Posterior cingulate gyrus (tissue), 11 donors: ENCODE results near the gene TMEFF2.

Experiments
- DNase-seq, 10 donors: peaks; one replicate each; pipeline versions ENCODE4 v3.0.0 to v3.0.0-alpha.2; 2020 to 2021; ENCODE audit warnings: mixed read lengths in 3 of 10
- intact Hi-C: fragments of 100-400 bp; cut with DNase I; formaldehyde crosslinking; loops from one replicate; pipeline ENCODE4 v1.15.1; 2023

TMEFF2 gene

GRCh38 chr2:192073878-192074277 is 120.9 kb downstream of the TMEFF2 start:
- intact Hi-C loops, result no loop called here
- DNase-seq, result no peak

DNA sequence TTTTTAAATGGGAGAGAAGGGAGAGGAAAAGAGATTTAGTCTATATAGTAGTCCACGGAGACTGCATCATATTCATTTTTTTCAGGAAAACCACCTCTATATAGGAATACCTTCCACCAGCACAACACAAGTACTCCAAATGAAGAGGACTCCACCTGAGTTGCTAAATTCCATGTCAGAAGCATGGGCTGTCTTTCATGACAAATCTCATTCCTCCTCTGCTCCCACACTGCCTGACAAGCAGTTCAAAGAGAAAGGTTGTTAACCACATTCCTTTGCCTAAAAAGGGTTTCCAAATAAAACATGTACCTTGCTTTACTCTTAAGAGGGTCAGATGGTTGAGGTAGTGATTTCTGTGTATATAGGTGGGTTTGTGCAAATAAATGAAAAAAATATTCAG is 122.0 kb downstream of the TMEFF2 start:
- intact Hi-C loops, result no loop called here
- DNase-seq, result no peak

DNA sequence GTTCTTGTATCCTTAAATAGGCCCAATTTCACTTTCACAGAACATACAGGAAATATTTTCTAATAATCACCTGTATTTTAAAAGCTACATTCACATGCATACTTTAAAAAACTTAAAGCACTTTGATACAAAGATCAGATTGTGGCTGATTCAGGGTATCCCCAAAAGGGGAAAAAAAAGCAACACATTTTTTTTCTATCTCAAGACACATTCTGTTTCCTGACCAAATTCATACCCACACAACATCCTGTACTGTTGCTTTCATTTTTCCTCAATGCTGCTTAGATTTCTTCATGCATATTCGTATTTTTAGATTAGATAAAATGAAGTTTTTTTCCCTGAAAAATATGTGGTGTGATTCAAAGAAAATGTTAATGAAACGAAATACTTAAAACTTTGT is 122.5 kb downstream of the TMEFF2 start:
- no peak for DNase-seq
- intact Hi-C loops, result no loop called here

- DNase-seq, result no peak
- intact Hi-C loops, result no loop called here
Measured at GRCh38 chr2:192070099-192070498, 124.6 kb downstream of the TMEFF2 start.

DNA sequence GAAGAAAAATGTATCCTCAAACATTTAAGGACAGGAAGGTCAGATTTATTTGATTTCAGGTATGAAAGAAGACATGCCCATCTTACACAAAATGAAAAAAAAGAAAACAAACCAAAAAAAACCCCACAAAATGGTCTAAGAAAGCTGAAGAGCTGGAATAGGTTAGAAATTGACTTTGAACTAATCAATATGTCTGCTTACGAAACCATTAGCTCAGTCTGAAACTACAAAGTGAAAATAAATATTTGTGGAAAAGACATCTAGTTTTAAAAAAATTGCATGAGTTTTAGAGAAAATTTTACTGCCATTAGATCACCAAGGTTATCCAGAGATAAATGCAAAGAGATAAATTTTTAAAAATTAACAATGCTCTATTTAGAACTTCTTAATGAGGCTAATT is 125.3 kb downstream of the TMEFF2 start:
- DNase-seq, result no peak
- intact Hi-C loops, result no loop called here

DNA sequence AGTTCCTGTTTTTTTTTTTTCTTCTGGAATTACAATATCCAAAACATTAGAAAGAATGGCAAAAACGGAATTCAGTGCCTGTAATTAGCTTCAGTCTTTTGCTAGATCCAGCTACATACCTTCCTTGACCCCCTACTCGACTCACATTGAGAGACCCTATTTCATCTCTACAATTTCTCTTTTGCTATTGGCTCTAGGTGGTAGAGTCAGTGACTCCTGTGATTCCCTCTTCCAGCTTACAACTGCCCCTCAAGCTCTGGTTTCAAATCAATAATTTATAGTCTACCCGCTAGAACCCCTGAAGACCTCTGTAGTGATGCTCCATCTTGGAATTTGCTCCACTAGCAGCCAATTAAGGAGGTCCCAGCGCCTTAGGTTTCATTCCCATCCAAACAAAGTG is 125.8 kb downstream of the TMEFF2 start:
- no peak for DNase-seq
- intact Hi-C loops, result no loop called here

DNA sequence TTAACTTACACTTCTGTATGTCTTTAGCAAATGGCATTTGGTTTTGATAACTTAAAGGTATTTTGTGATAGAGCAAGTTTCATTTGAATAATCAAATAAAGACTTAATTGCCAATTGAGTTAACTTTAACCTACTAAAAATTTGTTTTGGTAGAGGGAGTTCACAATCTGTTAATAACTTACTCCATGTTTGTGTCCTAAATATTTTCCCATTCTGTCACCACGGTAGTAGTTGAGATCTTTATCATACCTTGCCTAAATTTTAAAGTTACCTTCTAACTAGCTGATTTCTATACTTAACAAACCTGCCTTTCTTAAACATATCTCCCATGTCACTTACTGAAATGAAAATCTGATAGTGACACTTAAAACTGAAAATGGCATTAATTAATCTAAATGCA is 127.1 kb downstream of the TMEFF2 start:
- no peak for DNase-seq
- intact Hi-C loops, result no loop called here

DNA sequence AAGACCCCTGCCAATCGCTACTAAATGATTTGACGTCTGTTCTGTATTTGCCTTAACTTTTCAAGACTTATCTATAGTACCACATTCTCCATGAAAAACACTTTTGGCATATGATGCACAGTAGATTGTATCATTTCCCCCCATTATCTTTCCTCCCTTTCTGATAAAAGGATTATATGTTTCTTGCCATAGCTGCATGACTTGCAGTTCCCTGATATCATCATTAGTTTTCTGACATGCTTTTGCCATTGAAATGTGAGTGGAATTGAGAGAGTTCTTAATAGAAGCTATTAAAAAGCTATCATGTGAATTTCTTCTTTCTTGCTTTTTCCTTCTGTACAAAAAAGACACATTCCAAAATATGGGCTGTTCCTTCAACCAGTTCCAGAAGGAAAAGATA is 130.3 kb downstream of the TMEFF2 start:
- intact Hi-C loops, result no loop called here
- no peak for DNase-seq

GRCh38 chr2:192060161-192060560 is 134.6 kb downstream of the TMEFF2 start:
- no peak for DNase-seq
- intact Hi-C loops, result no loop called here

GRCh38 chr2:192059266-192059665 is 135.5 kb downstream of the TMEFF2 start:
- intact Hi-C loops, result no loop called here
- DNase-seq, result no peak

GRCh38 chr2:192053921-192054320 is 140.8 kb downstream of the TMEFF2 start:
- DNase-seq, result no peak
- intact Hi-C loops, result no loop called here

DNA sequence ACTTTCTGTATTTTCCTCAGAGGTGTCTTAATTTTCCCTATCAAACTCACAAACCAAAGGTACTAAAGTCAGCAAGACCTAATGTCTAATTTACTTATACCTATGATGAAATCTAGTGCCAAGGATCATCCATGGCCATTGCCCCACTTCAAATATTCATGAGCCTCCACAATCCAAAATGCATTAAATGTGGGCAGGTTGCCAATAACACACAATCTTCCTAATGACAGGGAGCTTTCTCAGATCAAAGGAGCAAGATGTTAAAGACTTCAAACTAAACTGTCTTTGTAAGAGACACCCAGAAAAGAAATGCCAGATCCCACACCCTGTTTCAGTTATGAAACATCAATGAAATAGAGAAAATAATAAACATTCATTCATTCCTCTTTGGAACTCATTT is 143.2 kb downstream of the TMEFF2 start:
- no peak for DNase-seq
- intact Hi-C loops, result no loop called here

DNA sequence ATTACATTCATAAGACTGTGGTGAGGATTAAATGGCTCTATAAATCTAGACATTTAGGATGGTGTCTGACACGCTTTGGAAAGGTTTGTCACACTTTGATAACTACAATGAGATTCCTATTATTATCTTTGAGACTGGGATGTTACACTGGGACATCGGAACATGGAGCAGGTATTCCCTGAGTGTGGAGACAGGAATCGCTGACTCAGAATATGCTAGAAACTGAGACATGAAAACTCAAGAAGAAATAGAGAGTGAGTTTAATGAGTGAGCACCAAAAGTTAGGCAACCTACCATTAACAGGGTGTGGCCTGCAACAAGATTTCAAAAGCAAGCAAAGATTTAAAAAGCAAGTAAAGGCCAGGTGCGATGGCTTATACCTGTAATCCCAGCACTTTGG is 145.4 kb downstream of the TMEFF2 start:
- no peak for DNase-seq
- intact Hi-C loops, result no loop called here

GRCh38 chr2:192047315-192048107 is 147.2 kb downstream of the TMEFF2 start:
- intact Hi-C loops, result no loop called here
- DNase-seq, result no peak

DNA sequence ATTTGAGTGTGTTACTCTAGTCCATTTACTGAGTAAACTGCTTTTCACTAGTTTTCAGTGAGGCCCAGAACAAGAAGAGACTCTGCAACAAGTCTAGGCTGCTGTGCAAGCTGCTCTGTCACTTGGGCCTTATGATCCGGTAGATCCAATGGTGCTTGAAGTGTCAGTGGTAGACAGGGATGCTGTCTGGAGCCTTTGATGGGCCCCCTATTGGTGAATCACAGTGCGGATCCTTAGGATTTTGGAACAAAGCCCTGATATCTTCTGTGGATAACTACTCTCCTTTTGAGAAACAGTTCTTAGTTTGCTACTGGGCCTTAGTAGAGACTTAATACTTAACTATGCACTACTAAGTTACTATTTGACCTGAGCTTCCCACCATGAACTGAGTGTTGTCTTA is 150.2 kb downstream of the TMEFF2 start:
- intact Hi-C loops, result no loop called here
- DNase-seq, result no peak

DNA sequence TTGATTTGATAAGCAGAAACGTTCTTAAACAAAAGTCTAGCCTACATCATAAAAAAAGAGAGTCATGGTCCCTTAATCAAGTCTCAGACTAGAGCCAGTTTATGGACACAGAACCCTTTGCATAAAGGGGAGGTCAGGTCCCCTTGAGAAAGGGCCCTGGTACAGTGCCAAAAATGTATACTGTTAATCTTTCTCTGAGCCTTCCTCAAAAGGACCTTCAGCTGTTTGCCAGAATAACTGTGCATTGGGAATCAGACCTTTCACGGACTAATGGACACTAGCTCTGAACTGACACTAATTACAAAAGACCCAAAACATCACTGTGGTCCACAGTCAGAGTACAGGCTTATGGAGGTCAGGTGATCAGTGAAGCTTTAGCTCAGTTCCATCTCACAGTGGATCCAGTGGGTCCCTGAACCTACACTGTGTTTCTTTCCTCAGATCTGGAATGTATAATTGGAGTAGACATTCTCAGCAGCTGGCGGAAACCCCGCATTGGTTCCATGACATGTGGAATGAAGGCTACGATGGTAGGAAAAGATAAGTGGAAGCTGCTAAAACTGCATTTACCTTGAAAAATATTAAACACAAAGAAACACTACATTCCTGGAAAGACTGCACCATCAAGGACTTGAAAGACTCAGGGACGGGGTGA is 151.4 kb downstream of the TMEFF2 start:
- DNase-seq, result no peak

DNA sequence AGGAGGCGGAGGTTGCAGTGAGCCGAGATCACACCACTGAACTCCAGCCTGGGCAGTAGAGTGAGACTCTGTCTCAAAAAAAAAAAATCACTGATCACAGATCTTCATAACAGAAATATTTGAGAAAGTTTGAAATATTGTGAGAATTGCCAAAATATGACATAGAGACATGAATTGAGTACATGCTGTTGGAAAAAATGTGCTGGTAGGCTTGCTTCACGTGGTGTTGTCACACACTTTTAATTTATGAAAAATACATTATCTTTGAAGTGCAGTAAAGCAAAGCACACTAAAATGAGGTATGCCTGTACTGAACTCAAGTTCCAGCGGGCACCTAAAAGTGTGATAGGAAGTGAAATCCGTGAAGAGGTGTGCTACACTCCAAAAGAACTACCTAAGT is 152.6 kb downstream of the TMEFF2 start:
- intact Hi-C loops, result no loop called here
- DNase-seq, result no peak

More for the DNA sequence above, 151.4 kb downstream of the TMEFF2 start:
- intact Hi-C loops, result no loop called here

GRCh38 chr2:192038110-192038509 is 156.6 kb downstream of the TMEFF2 start:
- DNase-seq, result no peak
- intact Hi-C loops, result no loop called here

GRCh38 chr2:192035731-192036442 is 158.8 kb downstream of the TMEFF2 start:
- intact Hi-C loops, result no loop called here
- DNase-seq, result no peak

DNA sequence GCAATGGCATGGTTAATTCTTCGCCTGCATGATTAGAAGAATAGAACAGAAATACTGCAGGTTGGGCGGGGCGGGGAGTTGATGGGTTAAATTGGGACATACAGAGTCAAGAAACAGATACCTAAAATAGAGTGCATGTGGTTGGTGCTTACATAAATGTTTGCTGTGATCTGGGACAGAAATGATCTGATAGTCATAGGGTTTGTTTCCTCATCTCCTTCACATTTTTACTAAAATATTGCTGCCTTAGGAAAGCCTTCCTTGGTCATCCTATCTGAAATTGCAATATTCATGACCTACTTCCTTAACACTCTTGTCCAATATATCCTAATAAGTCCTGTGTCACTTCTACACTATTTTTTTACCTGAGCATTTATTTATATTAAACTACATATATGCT is 163.9 kb downstream of the TMEFF2 start:
- intact Hi-C loops, result no loop called here
- peak in 1 of 10 donors; percentile 56 for DNase-seq

DNA sequence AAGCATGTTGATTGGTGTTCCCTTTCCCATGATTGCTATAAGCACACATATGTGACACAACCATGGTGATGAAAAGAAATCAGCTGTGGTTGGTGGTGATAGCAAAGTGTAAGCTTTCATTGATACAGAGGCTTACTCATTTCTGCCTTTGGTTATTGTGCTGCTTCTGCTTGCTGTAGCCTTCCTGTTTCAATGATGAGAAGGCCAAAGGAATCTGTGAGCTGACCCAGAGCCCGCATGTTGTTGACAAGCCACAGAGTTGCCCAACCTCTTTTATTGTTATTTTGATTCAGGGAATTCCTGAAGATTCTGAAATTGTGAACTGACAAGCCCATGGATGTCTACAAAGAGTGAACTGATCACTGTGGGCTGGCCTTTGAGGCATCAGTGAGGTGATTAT is 164.4 kb downstream of the TMEFF2 start:
- no peak for DNase-seq
- intact Hi-C loops, result no loop called here

GRCh38 chr2:192029089-192029488 is 165.6 kb downstream of the TMEFF2 start:
- intact Hi-C loops, result no loop called here
- no peak for DNase-seq
